GM23338 (cell line): ENCODE measurements around the gene KRTAP9-6. TPM values are rescaled to one million over a fixed set of nuclear protein-coding genes. Genes with fewer than 3 reads are reported as not detected.

ENCODE experiments used
- ATAC-seq: fragments of 200-7000 bp; cut with Tn5 transposase; 3 replicates; pipeline ENCODE4 v1.9.1; 2020
- DNase-seq: peaks from one replicate; pipeline ENCODE4 v3.0.0-alpha.2; 2015; ENCODE audit warnings: low spot score
- H2AFZ ChIP-seq: fragments of 200-600 bp; sonication (generic); 2 replicates; pipeline ENCODE4 v1.8.0; 2016; ENCODE audit warnings: antibody characterized with exemption, mild to moderate bottlenecking, moderate library complexity
- H3F3A ChIP-seq: fragments of 200-600 bp; sonication (generic); replicated peaks from 2 replicates; pipeline ENCODE4 v1.8.0; 2017; ENCODE audit warnings: antibody characterized with exemption, mixed run types, low read depth
- H3K27ac ChIP-seq: fragments of 200-600 bp; sonication (generic); 2 replicates; pipeline ENCODE4 v1.6.1; 2016; ENCODE audit warnings: low read depth
- H3K27me3 ChIP-seq: fragments of 200-600 bp; sonication (generic); 2 replicates; pipeline ENCODE4 v1.8.0; 2016; ENCODE audit warnings: mild to moderate bottlenecking, mixed run types, moderate library complexity; ENCODE audit not compliant: insufficient read depth
- H3K36me3 ChIP-seq: fragments of 200-600 bp; sonication (generic); 2 replicates; pipeline ENCODE4 v1.8.0; 2016; ENCODE audit warnings: mild to moderate bottlenecking; ENCODE audit not compliant: insufficient read depth
- H3K4me1 ChIP-seq: fragments of 200-600 bp; sonication (generic); 2 replicates; pipeline ENCODE4 v1.8.0; 2016; ENCODE audit warnings: mild to moderate bottlenecking, moderate library complexity; ENCODE audit not compliant: insufficient read depth
- H3K4me2 ChIP-seq: fragments of 200-600 bp; sonication (generic); 2 replicates; pipeline ENCODE4 v1.7.1; 2017; ENCODE audit warnings: mixed run types
- H3K4me3 ChIP-seq: fragments of 200-600 bp; sonication (generic); 2 replicates; pipeline ENCODE4 v1.6.1; 2016; ENCODE audit warnings: mixed run types
- H3K79me2 ChIP-seq: fragments of 200-600 bp; sonication (generic); replicated peaks from 2 replicates; pipeline ENCODE4 v1.8.0; 2017; ENCODE audit warnings: mild to moderate bottlenecking; ENCODE audit not compliant: insufficient read depth
- H3K9me2 ChIP-seq: fragments of 200-600 bp; sonication (generic); 2 replicates; pipeline ENCODE4 v1.8.0; 2017; ENCODE audit not compliant: insufficient read depth
- H4K20me1 ChIP-seq: fragments of 200-600 bp; sonication (generic); replicated peaks from 2 replicates; pipeline ENCODE4 v1.8.0; 2017; ENCODE audit warnings: mild to moderate bottlenecking; ENCODE audit not compliant: insufficient read depth
- H3K27ac Mint-ChIP-seq: 2 replicates; pipeline ENCODE4 v1.8.0; 2020; ENCODE audit warnings: inconsistent platforms, mild to moderate bottlenecking, moderate library complexity, mixed read lengths
- H3K27me3 Mint-ChIP-seq: 3 replicates; pipeline ENCODE4 v1.8.0; 2022; ENCODE audit warnings: low read depth, mild to moderate bottlenecking, moderate library complexity, mixed read lengths, inconsistent platforms; ENCODE audit not compliant: insufficient read depth, poor library complexity
- H3K36me3 Mint-ChIP-seq: 3 replicates; pipeline ENCODE4 v1.8.0; 2021; ENCODE audit warnings: low read depth, mild to moderate bottlenecking, inconsistent platforms, moderate library complexity, mixed read lengths
- H3K4me1 Mint-ChIP-seq: 3 replicates; pipeline ENCODE4 v1.8.0; 2020; ENCODE audit warnings: mild to moderate bottlenecking, inconsistent platforms, mixed read lengths
- H3K4me3 Mint-ChIP-seq: 3 replicates; pipeline ENCODE4 v1.8.0; 2021; ENCODE audit warnings: moderate library complexity, mild to moderate bottlenecking, inconsistent platforms, mixed read lengths
- H3K9me3 Mint-ChIP-seq: 3 replicates; pipeline ENCODE4 v1.8.0; 2020; ENCODE audit warnings: moderate library complexity, mild to moderate bottlenecking, inconsistent platforms, mixed read lengths
- CREB1 ChIP-seq: fragments of 250-450 bp; sonication (Bioruptor Pico); IDR thresholded peaks from 2 replicates; pipeline ENCODE4 v1.5.0; 2020; ENCODE audit warnings: low read depth, mild to moderate bottlenecking, moderate library complexity
- CTCF ChIP-seq, 2 experiments: fragments of 200-600 bp in 1 of 2; sonication (generic) in 1 of 2; conservative IDR thresholded peaks; 2 replicates each; pipeline versions ENCODE4 v1.5.1 to v1.6.1; 2016 to 2017; ENCODE audit warnings: antibody characterized with exemption in 2 of 2, low read depth in 2 of 2, mild to moderate bottlenecking in 2 of 2, moderate library complexity in 1 of 2
- ETS1 ChIP-seq: IDR thresholded peaks from 2 replicates; pipeline ENCODE4 v1.6.1; 2016; ENCODE audit warnings: antibody characterized with exemption
- EZH2 ChIP-seq: fragments of 200-600 bp; sonication (generic); IDR thresholded peaks from one replicate; pipeline ENCODE4 v1.8.0; 2017; ENCODE audit warnings: antibody characterized with exemption, mild to moderate bottlenecking, low read depth; ENCODE audit not compliant: unreplicated experiment
- EZH2phosphoT487 ChIP-seq: fragments of 200-600 bp; sonication (generic); IDR thresholded peaks from one replicate; pipeline ENCODE4 v1.8.1; 2018; ENCODE audit warnings: antibody characterized with exemption; ENCODE audit not compliant: unreplicated experiment
- JUNB ChIP-seq: IDR thresholded peaks from one replicate; pipeline ENCODE4 v1.6.1; 2016; ENCODE audit warnings: antibody characterized with exemption; ENCODE audit not compliant: unreplicated experiment
- NANOG ChIP-seq: IDR thresholded peaks from 2 replicates; pipeline ENCODE4 v1.6.1; 2016; ENCODE audit warnings: antibody characterized with exemption, borderline replicate concordance
- POLR2AphosphoS5 ChIP-seq: IDR thresholded peaks from 2 replicates; pipeline ENCODE4 v1.6.1; 2016; ENCODE audit warnings: antibody characterized with exemption, low read depth
- REST ChIP-seq: IDR thresholded peaks from one replicate; pipeline ENCODE4 v1.6.1; 2018; ENCODE audit warnings: antibody characterized with exemption; ENCODE audit not compliant: unreplicated experiment
- STAT1 ChIP-seq: IDR thresholded peaks from one replicate; pipeline ENCODE4 v1.6.1; 2016; ENCODE audit warnings: antibody characterized with exemption; ENCODE audit not compliant: unreplicated experiment
- ZNF114 ChIP-seq: fragments of 250-450 bp; sonication (Bioruptor Pico); IDR thresholded peaks from 2 replicates; pipeline ENCODE4 v1.5.0; 2020; ENCODE audit warnings: mild to moderate bottlenecking, moderate library complexity
- ZNF331 ChIP-seq: fragments of 250-450 bp; sonication (Bioruptor Pico); IDR thresholded peaks from 2 replicates; pipeline ENCODE4 v1.5.0; 2020; ENCODE audit warnings: low read depth, mild to moderate bottlenecking, moderate library complexity
- ZNF462 ChIP-seq: fragments of 250-450 bp; sonication (Bioruptor Pico); IDR thresholded peaks from 2 replicates; pipeline ENCODE4 v1.5.0; 2020; ENCODE audit warnings: mild to moderate bottlenecking, moderate library complexity
- polyA plus RNA-seq: library from polyadenylated mRNA; unstranded; fragments of >200 nt; fragmentation: Nextera tagmentation; extraction: Ambion mirVana; gene quantifications from 2 replicates; pipeline ENCODE4 v1.2.1, GENCODE V29; 2016
- total RNA-seq: library from RNA; depleted of rRNA; stranded (reverse); fragments of >200 nt; shearing (Covaris generic); gene quantifications from 2 replicates; pipeline ENCODE4 v1.2.3, GENCODE V29; 2014

Gene KRTAP9-6
- total and polyA plus RNA-seq, 2 experiments from 2014 or later, result not detected

- no peak overlapping the region for H3K27ac ChIP-seq
Observed at GRCh38 chr17:41294016-41294415, 28.8 kb downstream of the KRTAP9-6 start.

More at GRCh38 chr17:41294016-41294415, 28.8 kb downstream of the KRTAP9-6 start:
- Mint-ChIP-seq H3K4me3 (no peak overlapping the region), H3K4me1 (peaks cover 2% of the 10 kb centered on the region; the same call in 1 of the 3 replicates), H3K27me3 (no peaks in the 10 kb centered on the region), H3K36me3 (no peaks in the 10 kb centered on the region), H3K27ac (no peak overlapping the region), H3K9me3 (no peaks in the 10 kb centered on the region; the same call in 2 of the 3 replicates)
- TF ChIP-seq ZNF462 (CRISPR knock-in tag) (no peak), REST (no peak), ETS1 (no peak), EZH2phosphoT487 (no peak), STAT1 (no peak), POLR2AphosphoS5 (no peak), CREB1 (no peak), ZNF114 (CRISPR knock-in tag) (no peak), NANOG (no peak), ZNF331 (CRISPR knock-in tag) (no peak), CTCF (conservative IDR thresholded peaks at IDR 0.05; ENCODE audit: low read depth in 2 of 2) (no peak), EZH2 (no peak), JUNB (no peak)
- H3K36me3 ChIP-seq, result no peaks in the 10 kb centered on the region
- H3K4me3 ChIP-seq, result no peak overlapping the region
- H3K79me2 ChIP-seq, result no peaks in the 10 kb centered on the region
- H3K4me2 ChIP-seq, result no peak overlapping the region
- ATAC-seq, result no peak
- H3K27me3 ChIP-seq, result no peaks in the 10 kb centered on the region
- H4K20me1 ChIP-seq, result no peaks in the 10 kb centered on the region
- no peaks in the 10 kb centered on the region for H3K4me1 ChIP-seq
- DNase-seq, result no peak
- H2AFZ ChIP-seq, result no peak overlapping the region
- no peaks in the 10 kb centered on the region for H3F3A ChIP-seq
- H3K9me2 ChIP-seq, result 0 out of 2 replicates have a peak, but pooled peaks cover 3% of the 10 kb centered on the region
